Natural killer cell (primary cell): ENCODE measurements around the gene TMEM135. TPM values are rescaled to one million over a fixed set of nuclear protein-coding genes. Genes with fewer than 3 reads are reported as not detected.
A peak's percentile ranks its signal among the peaks of the same experiment; 100 is the strongest.

Experiments
- ATAC-seq, 3 donors: fragments of 150-1000 bp in 2 of 3; fragments of 200-7000 bp in 1 of 3; cut with Tn5 transposase; 1 replicate in 1 of 3; 2 replicates in 2 of 3; pipeline ENCODE4 v1.10.0; 2021; ENCODE audit warnings: mild to moderate bottlenecking in 2 of 3, moderate library complexity in 2 of 3
- DNase-seq, 2 donors: peaks; one replicate each; pipeline versions ENCODE4 v3.0.0 to v3.0.0-alpha.2; 2013 to 2021; ENCODE audit warnings: mixed read lengths in 1 of 2
- H3K27ac ChIP-seq: one replicate; pipeline ENCODE4 v1.5.1; 2013; ENCODE audit warnings: mild to moderate bottlenecking, low read length
- H3K27me3 ChIP-seq: one replicate; pipeline ENCODE4 v1.6.1; 2013; ENCODE audit warnings: low read length; ENCODE audit not compliant: control insufficient read depth, insufficient read depth
- H3K36me3 ChIP-seq: one replicate; pipeline ENCODE4 v1.6.1; 2013; ENCODE audit warnings: low read length; ENCODE audit not compliant: control insufficient read depth, insufficient read depth
- H3K4me1 ChIP-seq: one replicate; pipeline ENCODE4 v1.6.1; 2013; ENCODE audit warnings: low read length; ENCODE audit not compliant: control insufficient read depth, insufficient read depth
- H3K4me3 ChIP-seq: one replicate; pipeline ENCODE4 v1.5.1; 2013; ENCODE audit warnings: low read length
- H3K9me3 ChIP-seq: one replicate; pipeline ENCODE4 v1.6.1; 2013; ENCODE audit warnings: low read length; ENCODE audit not compliant: control insufficient read depth, insufficient read depth
- H3K27ac Mint-ChIP-seq, 2 donors: one replicate each; pipeline ENCODE4 v1.8.0; 2022; ENCODE audit warnings: mild to moderate bottlenecking in 2 of 2, mixed read lengths in 2 of 2, moderate library complexity in 1 of 2
- H3K27me3 Mint-ChIP-seq, 2 donors: one replicate each; pipeline ENCODE4 v1.8.0; 2022; ENCODE audit warnings: low read depth in 2 of 2, mixed read lengths in 2 of 2
- H3K36me3 Mint-ChIP-seq: one replicate; pipeline ENCODE4 v1.8.0; 2022; ENCODE audit warnings: mixed read lengths
- H3K4me1 Mint-ChIP-seq, 2 donors: one replicate each; pipeline ENCODE4 v1.8.0; 2022; ENCODE audit warnings: mixed read lengths in 2 of 2
- H3K4me3 Mint-ChIP-seq: one replicate; pipeline ENCODE4 v1.8.0; 2022; ENCODE audit warnings: mild to moderate bottlenecking, moderate library complexity, mixed read lengths
- H3K9me3 Mint-ChIP-seq, 2 donors: one replicate each; pipeline ENCODE4 v1.8.0; 2022; ENCODE audit warnings: mixed read lengths in 2 of 2
- CTCF ChIP-seq: fragments of 200-600 bp; IDR thresholded peaks from one replicate; pipeline ENCODE4 v1.8.0; 2022; ENCODE audit warnings: antibody characterized with exemption
- WGBS: methylation state at CpG from one replicate; pipeline ENCODE4 v1.1.7; 2013; ENCODE audit warnings: missing lambda C conversion rate; ENCODE audit not compliant: insufficient coverage; 5-methylcytosine and 5-hydroxymethylcytosine counted together
- intact Hi-C: fragments of 100-400 bp; cut with micrococcal nuclease; formaldehyde crosslinking; loops from one replicate; pipeline ENCODE4 v1.14.2; 2022
- total RNA-seq, 4 donors: library from RNA; stranded (reverse); fragments of 120-200 nt in 1 of 4; gene quantifications; one replicate each; pipeline versions ENCODE4 v1.2.3 to v1.2.4, GENCODE V29; 2013 to 2022

TMEM135 gene
- total RNA-seq, 3 donors from 2014 or later (not counting 1 experiment from before 2014, with no cell fraction given), result 18.8 to 42.0 (median 36.1) TPM

- peak overlapping the region; percentile 25 for H3K4me3 Mint-ChIP-seq
- peak overlapping the region; percentile 45 to 72 for H3K27ac Mint-ChIP-seq
- H3K9me3 Mint-ChIP-seq, result peaks cover 0 to 4% of the 10 kb centered on the region in 2 donors
- TF ChIP-seq CTCF, result no peak
- intact Hi-C loops, result no loop called here
- WGBS, result 100% methylated on average over 1 of the region's 1 CpG
- no peaks in the 10 kb centered on the region for H3K27me3 Mint-ChIP-seq
- Histone ChIP-seq H3K36me3 (no peaks in the 10 kb centered on the region), H3K27ac (no peak overlapping the region), H3K4me3 (no peak overlapping the region), H3K9me3 (no peaks in the 10 kb centered on the region), H3K27me3 (no peaks in the 10 kb centered on the region), H3K4me1 (no peaks in the 10 kb centered on the region)
- no peak for DNase-seq
- H3K36me3 Mint-ChIP-seq, result peaks cover 6% of the 10 kb centered on the region
- H3K4me1 Mint-ChIP-seq, result peaks cover 9 to 10% of the 10 kb centered on the region in 2 donors
- ATAC-seq, result no peak
Measured at GRCh38 chr11:87212891-87213290, 175.2 kb downstream of the TMEM135 start.

- intact Hi-C loops, result no loop called here
- Histone ChIP-seq H3K36me3 (no peaks in the 10 kb centered on the region), H3K4me3 (no peak overlapping the region), H3K9me3 (no peaks in the 10 kb centered on the region), H3K4me1 (no peaks in the 10 kb centered on the region), H3K27ac (no peak overlapping the region), H3K27me3 (no peaks in the 10 kb centered on the region)
- no peak for DNase-seq
- Mint-ChIP-seq H3K4me3 (peak overlapping the region; percentile 25), H3K9me3 (no peaks in the 10 kb centered on the region), H3K36me3 (peaks cover under 1% of the 10 kb centered on the region), H3K27ac (peak overlapping the region; percentile 45 to 72), H3K27me3 (no peaks in the 10 kb centered on the region), H3K4me1 (peaks cover 10 to 12% of the 10 kb centered on the region in 2 donors)
- peak; percentile 50 to 67 (median 59) for ATAC-seq
- TF ChIP-seq CTCF, result no peak
- WGBS, result 60% methylated on average over 1 of the region's 2 CpGs
Measured at GRCh38 chr11:87213444-87213843, 175.7 kb downstream of the TMEM135 start.

- 90% methylated on average over 1 of the region's 1 CpG for WGBS
- no peak for ATAC-seq
- no peaks in the 10 kb centered on the region for H3K36me3 ChIP-seq
- no peak overlapping the region for H3K4me3 ChIP-seq
- no peak for TF ChIP-seq CTCF
- no peak overlapping the region for H3K4me3 Mint-ChIP-seq
- intact Hi-C loops, result no loop called here
- H3K27ac ChIP-seq, result no peak overlapping the region
- peaks cover 19 to 22% of the 10 kb centered on the region in 2 donors for H3K4me1 Mint-ChIP-seq
- H3K36me3 Mint-ChIP-seq, result no peaks in the 10 kb centered on the region
- H3K9me3 Mint-ChIP-seq, result no peaks in the 10 kb centered on the region
- no peaks in the 10 kb centered on the region for H3K9me3 ChIP-seq
- no peaks in the 10 kb centered on the region for H3K4me1 ChIP-seq
- H3K27ac Mint-ChIP-seq, result no peak overlapping the region
- DNase-seq, result no peak
- H3K27me3 ChIP-seq, result no peaks in the 10 kb centered on the region
- H3K27me3 Mint-ChIP-seq, result no peaks in the 10 kb centered on the region
Measured at GRCh38 chr11:87215236-87215635, 177.5 kb downstream of the TMEM135 start.

GRCh38 chr11:87219266-87219665 lies 181.5 kb downstream of the TMEM135 start:
- no peaks in the 10 kb centered on the region for H3K36me3 ChIP-seq
- TF ChIP-seq CTCF, result no peak
- peak; percentile 11 to 17 for DNase-seq

More at GRCh38 chr11:87219266-87219665, 181.5 kb downstream of the TMEM135 start:
- WGBS, result 43% methylated on average over 4 of the region's 4 CpGs
- Histone ChIP-seq H3K4me1 (no peaks in the 10 kb centered on the region), H3K9me3 (no peaks in the 10 kb centered on the region), H3K27ac (no peak overlapping the region), H3K4me3 (no peak overlapping the region), H3K27me3 (no peaks in the 10 kb centered on the region)
- peak overlapping the region; percentile 13 for H3K4me3 Mint-ChIP-seq
- H3K27ac Mint-ChIP-seq, result peak overlapping the region; percentile 58 to 67
- no peaks in the 10 kb centered on the region for H3K36me3 Mint-ChIP-seq
- H3K4me1 Mint-ChIP-seq, result peaks cover 9 to 13% of the 10 kb centered on the region in 2 donors
- intact Hi-C loops, result no loop called here
- ATAC-seq, result peak; percentile 88 to 99 (median 97)
- H3K27me3 Mint-ChIP-seq, result no peaks in the 10 kb centered on the region
- H3K9me3 Mint-ChIP-seq, result no peaks in the 10 kb centered on the region
